Caco-2 (cell line): ENCODE measurements around the gene MMD. TPM values are rescaled to one million over a fixed set of nuclear protein-coding genes. Genes with fewer than 3 reads are reported as not detected.

Experiments
- BruUV-seq: library from RNA; stranded (reverse); fragments of 400-500 nt; replicated peaks from 2 replicates; lab custom pipeline; 2021; lab: Mats Ljungman, UMichigan
- CTCF ChIA-PET: fragments of 300-600 bp; sonication (Branson Sonifier 250); formaldehyde crosslinking; loops from one replicate; lab custom pipeline; 2022; ENCODE audit warnings: antibody characterized with exemption; lab: Charles Lee
- POLR2A ChIA-PET: fragments of 300-600 bp; sonication (Branson Sonifier 250); formaldehyde crosslinking; loops from one replicate; lab custom pipeline; 2022; ENCODE audit warnings: antibody characterized with exemption; lab: Charles Lee
- DNase-seq, 2 experiments: peaks; one replicate each; pipeline versions ENCODE4 v3.0.0 to v3.0.0-alpha.2; 2020 to 2022
- H3K27me3 ChIP-seq: replicated peaks from 2 replicates; pipeline ENCODE4 v1.6.0; 2011; ENCODE audit warnings: low read length; ENCODE audit not compliant: control insufficient read depth, insufficient read depth
- H3K36me3 ChIP-seq: 2 replicates; pipeline ENCODE4 v1.5.1; 2011; ENCODE audit warnings: low read length; ENCODE audit not compliant: control insufficient read depth, insufficient read depth
- H3K4me1 ChIP-seq: fragments of 250-450 bp; sonication (Bioruptor Pico); 2 replicates; pipeline ENCODE4 v1.5.1; 2020; ENCODE audit warnings: mild to moderate bottlenecking
- H3K4me3 ChIP-seq: 2 replicates; pipeline ENCODE4 v1.5.1; 2011; ENCODE audit warnings: low read depth, mild to moderate bottlenecking, control low read depth, low read length
- H3K9me3 ChIP-seq: fragments of 250-450 bp; sonication (Bioruptor Pico); 2 replicates; pipeline ENCODE4 v1.5.1; 2020; ENCODE audit warnings: mild to moderate bottlenecking, moderate library complexity
- H3K27ac Mint-ChIP-seq: one replicate; pipeline ENCODE4 v1.8.0; 2022; ENCODE audit warnings: mixed read lengths; ENCODE audit not compliant: unreplicated experiment
- H3K27me3 Mint-ChIP-seq: one replicate; pipeline ENCODE4 v1.8.0; 2022; ENCODE audit warnings: mixed read lengths; ENCODE audit not compliant: insufficient read depth, unreplicated experiment
- H3K36me3 Mint-ChIP-seq: one replicate; pipeline ENCODE4 v1.8.0; 2022; ENCODE audit warnings: mild to moderate bottlenecking, mixed read lengths; ENCODE audit not compliant: insufficient read depth, unreplicated experiment
- H3K4me1 Mint-ChIP-seq: one replicate; pipeline ENCODE4 v1.8.0; 2022; ENCODE audit warnings: low read depth, mixed read lengths; ENCODE audit not compliant: unreplicated experiment
- H3K4me3 Mint-ChIP-seq: one replicate; pipeline ENCODE4 v1.8.0; 2022; ENCODE audit warnings: mild to moderate bottlenecking, moderate library complexity, mixed read lengths; ENCODE audit not compliant: unreplicated experiment
- H3K9me3 Mint-ChIP-seq: one replicate; pipeline ENCODE4 v1.8.0; 2022; ENCODE audit warnings: mixed read lengths; ENCODE audit not compliant: unreplicated experiment
- CTCF ChIP-seq, 2 experiments: fragments of 200-600 bp in 1 of 2; IDR thresholded peaks; 1 replicate in 1 of 2; 2 replicates in 1 of 2; pipeline versions ENCODE4 v1.5.1 to v1.8.0; 2011 to 2022; ENCODE audit warnings: antibody characterized with exemption in 1 of 2, control low read depth in 1 of 2, inconsistent platforms in 1 of 2, low read depth in 1 of 2, low read length in 1 of 2, mild to moderate bottlenecking in 1 of 2, moderate library complexity in 1 of 2; ENCODE audit not compliant: insufficient read depth in 1 of 2, severe bottlenecking in 1 of 2, unreplicated experiment in 1 of 2
- intact Hi-C: fragments of 100-400 bp; cut with micrococcal nuclease; formaldehyde crosslinking; loops from one replicate; pipeline ENCODE4 v1.10.0; 2022; ENCODE audit not compliant: unreplicated experiment
- total RNA-seq: library from RNA; stranded (reverse); gene quantifications from 2 replicates; pipeline ENCODE4 v1.2.3, GENCODE V29; 2022

The MMD gene
- total RNA-seq, 1 experiment from 2014 or later: 38.6 TPM

GRCh38 chr17:55437159-55437605 is 15.5 kb upstream of the MMD start:
- CTCF ChIA-PET: no interaction called here
- H3K27me3 ChIP-seq: no peaks in the 10 kb centered on the region
- no peak for TF ChIP-seq CTCF (IDR thresholded peaks at IDR 0.05; ENCODE audit: insufficient read depth in 1 of 2, low read depth in 1 of 2, low read length in 1 of 2, severe bottlenecking in 1 of 2, unreplicated experiment in 1 of 2)
- peaks cover 40% of the 10 kb centered on the region for H3K4me1 ChIP-seq
- H3K36me3 Mint-ChIP-seq: no peaks in the 10 kb centered on the region
- POLR2A ChIA-PET: interaction anchor here (0.7 kb wide), 1 partner anchor 167 kb away, joined by 3 read pairs; no protein-coding TSS in a partner anchor
- H3K27ac Mint-ChIP-seq: no peak overlapping the region
- no TSS peak for BruUV-seq
- intact Hi-C loops: no loop called here
- no peaks in the 10 kb centered on the region for H3K36me3 ChIP-seq
- H3K4me3 Mint-ChIP-seq: no peak overlapping the region
- H3K4me3 ChIP-seq: no peak overlapping the region
- H3K9me3 ChIP-seq: no peaks in the 10 kb centered on the region
- H3K9me3 Mint-ChIP-seq: no peaks in the 10 kb centered on the region
- no peak for DNase-seq
- H3K27me3 Mint-ChIP-seq: no peaks in the 10 kb centered on the region
- H3K4me1 Mint-ChIP-seq: peaks cover 44% of the 10 kb centered on the region

GRCh38 chr17:55436224-55437158 is 14.9 kb upstream of the MMD start:
- TF ChIP-seq CTCF (IDR thresholded peaks at IDR 0.05; ENCODE audit: insufficient read depth in 1 of 2, low read depth in 1 of 2, low read length in 1 of 2, severe bottlenecking in 1 of 2, unreplicated experiment in 1 of 2): no peak
- no TSS peak for BruUV-seq
- intact Hi-C loops: no loop called here
- POLR2A ChIA-PET: no interaction called here
- Mint-ChIP-seq H3K4me3 (no peak overlapping the region), H3K27me3 (no peaks in the 10 kb centered on the region), H3K9me3 (no peaks in the 10 kb centered on the region), H3K27ac (peak overlapping the region; percentile 49), H3K36me3 (no peaks in the 10 kb centered on the region), H3K4me1 (peaks cover 44% of the 10 kb centered on the region)
- Histone ChIP-seq H3K4me3 (no peak overlapping the region), H3K9me3 (no peaks in the 10 kb centered on the region), H3K27me3 (no peaks in the 10 kb centered on the region), H3K4me1 (peaks cover 40% of the 10 kb centered on the region), H3K36me3 (no peaks in the 10 kb centered on the region)
- peak in 1 of 2 experiments; percentile 22 for DNase-seq
- CTCF ChIA-PET: no interaction called here

- CTCF ChIA-PET: no interaction called here
- H3K4me1 Mint-ChIP-seq: peaks cover 51% of the 10 kb centered on the region
- H3K4me1 ChIP-seq: peaks cover 48% of the 10 kb centered on the region
Measured at GRCh38 chr17:55435408-55435807, 13.8 kb upstream of the MMD start.

More at GRCh38 chr17:55435408-55435807, 13.8 kb upstream of the MMD start:
- H3K27me3 ChIP-seq: no peaks in the 10 kb centered on the region
- Mint-ChIP-seq H3K4me3 (no peak overlapping the region), H3K27ac (no peak overlapping the region), H3K9me3 (no peaks in the 10 kb centered on the region), H3K36me3 (peaks cover 6% of the 10 kb centered on the region), H3K27me3 (no peaks in the 10 kb centered on the region)
- TF ChIP-seq CTCF (IDR thresholded peaks at IDR 0.05; ENCODE audit: insufficient read depth in 1 of 2, low read depth in 1 of 2, low read length in 1 of 2, severe bottlenecking in 1 of 2, unreplicated experiment in 1 of 2): no peak
- H3K9me3 ChIP-seq: no peaks in the 10 kb centered on the region
- POLR2A ChIA-PET: no interaction called here
- intact Hi-C loops: no loop called here
- no peak overlapping the region for H3K4me3 ChIP-seq
- H3K36me3 ChIP-seq: no peaks in the 10 kb centered on the region
- DNase-seq: no peak
- no TSS peak for BruUV-seq
